PC-3 (cell line): ENCODE measurements around the gene FBN3. TPM values are rescaled to one million over a fixed set of nuclear protein-coding genes. Genes with fewer than 3 reads are reported as not detected.

ENCODE experiments used
- ATAC-seq: fragments of 200-7000 bp; cut with Tn5 transposase; 2 replicates; pipeline ENCODE4 v1.9.1; 2020; ENCODE audit warnings: mild to moderate bottlenecking, moderate library complexity
- BruUV-seq: library from RNA; stranded (reverse); fragments of 400-500 nt; replicated peaks from 2 replicates; lab custom pipeline; 2021; lab: Mats Ljungman, UMichigan
- CTCF ChIA-PET: fragments of 300-600 bp; sonication (Branson Sonifier 250); formaldehyde crosslinking; loops from one replicate; lab custom pipeline; 2022; ENCODE audit warnings: antibody characterized with exemption; lab: Charles Lee
- POLR2A ChIA-PET: fragments of 300-600 bp; sonication (Branson Sonifier 250); formaldehyde crosslinking; loops from one replicate; lab custom pipeline; 2022; ENCODE audit warnings: antibody characterized with exemption; ENCODE audit not compliant: unreplicated experiment; lab: Charles Lee
- DNase-seq: peaks from one replicate; pipeline ENCODE4 v3.0.0-alpha.2; 2015
- H2AFZ ChIP-seq: fragments of 300-600 bp; sonication (generic); 2 replicates; pipeline ENCODE4 v1.6.0; 2016; ENCODE audit warnings: antibody characterized with exemption, low read length
- H3F3A ChIP-seq: fragments of 300-600 bp; sonication (generic); one replicate; pipeline ENCODE4 v1.6.0; 2017; ENCODE audit warnings: antibody characterized with exemption, low read length, control low read depth, mild to moderate bottlenecking; ENCODE audit not compliant: unreplicated experiment
- H3K27ac ChIP-seq: fragments of 300-600 bp; sonication (generic); 2 replicates; pipeline ENCODE4 v1.5.1; 2016; ENCODE audit warnings: mild to moderate bottlenecking, low read length
- H3K27me3 ChIP-seq: fragments of 300-600 bp; sonication (generic); 2 replicates; pipeline ENCODE4 v1.6.1; 2016; ENCODE audit warnings: low read length, mixed read lengths
- H3K36me3 ChIP-seq: fragments of 300-600 bp; sonication (generic); 2 replicates; pipeline ENCODE4 v1.6.1; 2016; ENCODE audit warnings: low read depth, mixed run types, low read length, mixed read lengths
- H3K4me1 ChIP-seq: fragments of 300-600 bp; sonication (generic); 2 replicates; pipeline ENCODE4 v1.5.1; 2016; ENCODE audit warnings: low read length; ENCODE audit not compliant: insufficient read depth
- H3K4me2 ChIP-seq: fragments of 300-600 bp; sonication (generic); 2 replicates; pipeline ENCODE4 v1.6.0; 2016; ENCODE audit warnings: low read length
- H3K4me3 ChIP-seq: fragments of 300-600 bp; sonication (generic); 2 replicates; pipeline ENCODE4 v1.5.1; 2016; ENCODE audit warnings: mild to moderate bottlenecking, low read length, mixed read lengths
- H3K79me2 ChIP-seq: fragments of 300-600 bp; sonication (generic); 2 replicates; pipeline ENCODE4 v1.6.1; 2017; ENCODE audit warnings: low read length, mixed read lengths
- H3K9ac ChIP-seq: fragments of 300-600 bp; sonication (generic); 2 replicates; pipeline ENCODE4 v1.6.0; 2016; ENCODE audit warnings: mild to moderate bottlenecking, low read length
- H3K9me2 ChIP-seq: fragments of 300-600 bp; sonication (generic); replicated peaks from 2 replicates; pipeline ENCODE4 v1.6.1; 2016; ENCODE audit warnings: mixed run types, low read length, mixed read lengths
- H3K9me3 ChIP-seq: fragments of 300-600 bp; sonication (generic); 2 replicates; pipeline ENCODE4 v1.6.1; 2016; ENCODE audit warnings: low read length, mixed read lengths
- H4K20me1 ChIP-seq: fragments of 300-600 bp; sonication (generic); 2 replicates; pipeline ENCODE4 v1.6.1; 2016; ENCODE audit warnings: low read length, mixed read lengths
- EZH2 ChIP-seq: fragments of 300-600 bp; sonication (generic); IDR thresholded peaks from one replicate; pipeline ENCODE4 v1.6.1; 2017; ENCODE audit warnings: antibody characterized with exemption, mild to moderate bottlenecking, low read length; ENCODE audit not compliant: unreplicated experiment
- EZH2phosphoT487 ChIP-seq: fragments of 300-600 bp; sonication (generic); IDR thresholded peaks from 2 replicates; pipeline ENCODE4 v1.6.1; 2018; ENCODE audit warnings: mild to moderate bottlenecking, antibody characterized with exemption, low read length, borderline replicate concordance
- intact Hi-C: fragments of 100-400 bp; cut with micrococcal nuclease; formaldehyde crosslinking; loops from 2 replicates; pipeline ENCODE4 v1.9.0; 2023
- total RNA-seq: library from RNA; depleted of rRNA; stranded (reverse); fragments of >200 nt; gene quantifications from 2 replicates; pipeline ENCODE4 v1.2.3, GENCODE V29; 2014
- TF ChIP-seq, protein P1 (sequence below): fragments of 300-600 bp; sonication (generic); conservative IDR thresholded peaks from 2 replicates; pipeline ENCODE4 v1.5.1; 2017; ENCODE audit warnings: antibody characterized with exemption, low read depth, mild to moderate bottlenecking, low read length

The FBN3 gene
- total RNA-seq, 1 experiment from 2014 or later = under 0.01 TPM

DNA sequence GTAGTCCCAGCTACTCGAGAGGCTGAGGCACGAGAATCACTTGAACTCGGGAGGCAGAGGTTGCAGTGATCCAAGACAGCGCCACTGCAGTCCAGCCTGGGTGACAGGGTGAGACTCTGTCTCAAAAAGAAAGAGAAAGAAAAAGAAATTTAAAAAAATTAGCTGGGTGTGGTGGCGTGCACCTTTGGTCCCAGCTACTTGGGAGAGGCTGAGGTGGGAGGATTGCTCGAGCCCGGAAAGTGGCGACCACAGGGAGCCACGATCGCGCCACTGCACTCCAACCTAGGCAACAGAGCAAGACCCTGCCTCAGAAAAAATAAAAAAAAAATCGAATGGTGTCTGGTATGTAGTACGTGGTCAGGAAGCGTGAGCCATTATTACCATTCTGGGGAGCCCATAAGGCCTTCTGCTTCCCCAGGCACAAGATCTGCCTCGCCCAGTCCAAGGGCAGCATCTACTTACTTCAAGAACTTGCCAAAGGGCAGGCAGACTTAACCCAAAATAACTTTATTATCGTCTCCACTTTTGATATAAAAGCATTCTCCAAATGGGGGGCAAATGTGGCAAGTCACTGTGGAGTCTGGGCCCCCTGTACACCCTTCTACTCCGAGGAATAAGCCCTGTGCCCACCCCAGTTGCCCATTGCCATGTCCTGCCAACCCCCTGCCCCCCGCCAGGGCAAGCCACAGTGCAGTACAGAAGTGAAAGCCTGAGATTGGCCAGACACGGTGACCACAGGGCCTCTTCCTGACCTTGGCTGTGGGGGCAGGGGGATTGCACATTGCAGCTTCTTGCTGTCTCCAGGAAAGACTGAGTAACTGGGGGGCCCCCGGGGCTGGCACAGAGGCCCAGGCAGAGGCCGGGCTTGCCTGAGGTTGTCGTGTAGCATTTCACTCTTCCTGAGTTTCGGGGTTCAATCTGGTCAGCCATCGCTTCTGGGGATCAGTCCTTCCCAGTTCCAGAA is 84.2 kb downstream of the FBN3 start:
- H2AFZ ChIP-seq = no peak overlapping the region
- no peaks in the 10 kb centered on the region for H3F3A ChIP-seq
- H3K9ac ChIP-seq = no peak overlapping the region
- no peaks in the 10 kb centered on the region for H4K20me1 ChIP-seq
- no peaks in the 10 kb centered on the region for H3K9me3 ChIP-seq
- H3K27me3 ChIP-seq = no peaks in the 10 kb centered on the region
- H3K9me2 ChIP-seq = no peaks in the 10 kb centered on the region
- ChIA-PET CTCF (no interaction called here), POLR2A (no interaction called here)
- no TSS peak for BruUV-seq
- no peaks in the 10 kb centered on the region for H3K79me2 ChIP-seq
- no peak overlapping the region for H3K4me3 ChIP-seq
- no peak overlapping the region for H3K4me2 ChIP-seq
- no peak overlapping the region for H3K27ac ChIP-seq
- TF ChIP-seq EZH2phosphoT487 = no peak
- TF ChIP-seq, protein P1, sequence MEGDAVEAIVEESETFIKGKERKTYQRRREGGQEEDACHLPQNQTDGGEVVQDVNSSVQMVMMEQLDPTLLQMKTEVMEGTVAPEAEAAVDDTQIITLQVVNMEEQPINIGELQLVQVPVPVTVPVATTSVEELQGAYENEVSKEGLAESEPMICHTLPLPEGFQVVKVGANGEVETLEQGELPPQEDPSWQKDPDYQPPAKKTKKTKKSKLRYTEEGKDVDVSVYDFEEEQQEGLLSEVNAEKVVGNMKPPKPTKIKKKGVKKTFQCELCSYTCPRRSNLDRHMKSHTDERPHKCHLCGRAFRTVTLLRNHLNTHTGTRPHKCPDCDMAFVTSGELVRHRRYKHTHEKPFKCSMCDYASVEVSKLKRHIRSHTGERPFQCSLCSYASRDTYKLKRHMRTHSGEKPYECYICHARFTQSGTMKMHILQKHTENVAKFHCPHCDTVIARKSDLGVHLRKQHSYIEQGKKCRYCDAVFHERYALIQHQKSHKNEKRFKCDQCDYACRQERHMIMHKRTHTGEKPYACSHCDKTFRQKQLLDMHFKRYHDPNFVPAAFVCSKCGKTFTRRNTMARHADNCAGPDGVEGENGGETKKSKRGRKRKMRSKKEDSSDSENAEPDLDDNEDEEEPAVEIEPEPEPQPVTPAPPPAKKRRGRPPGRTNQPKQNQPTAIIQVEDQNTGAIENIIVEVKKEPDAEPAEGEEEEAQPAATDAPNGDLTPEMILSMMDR = no peak
- TF ChIP-seq EZH2 = no peak
- ATAC-seq (no peak), DNase-seq (no peak)
- H3K36me3 ChIP-seq = no peaks in the 10 kb centered on the region
- intact Hi-C loops = no loop called here
- H3K4me1 ChIP-seq = no peaks in the 10 kb centered on the region

DNA sequence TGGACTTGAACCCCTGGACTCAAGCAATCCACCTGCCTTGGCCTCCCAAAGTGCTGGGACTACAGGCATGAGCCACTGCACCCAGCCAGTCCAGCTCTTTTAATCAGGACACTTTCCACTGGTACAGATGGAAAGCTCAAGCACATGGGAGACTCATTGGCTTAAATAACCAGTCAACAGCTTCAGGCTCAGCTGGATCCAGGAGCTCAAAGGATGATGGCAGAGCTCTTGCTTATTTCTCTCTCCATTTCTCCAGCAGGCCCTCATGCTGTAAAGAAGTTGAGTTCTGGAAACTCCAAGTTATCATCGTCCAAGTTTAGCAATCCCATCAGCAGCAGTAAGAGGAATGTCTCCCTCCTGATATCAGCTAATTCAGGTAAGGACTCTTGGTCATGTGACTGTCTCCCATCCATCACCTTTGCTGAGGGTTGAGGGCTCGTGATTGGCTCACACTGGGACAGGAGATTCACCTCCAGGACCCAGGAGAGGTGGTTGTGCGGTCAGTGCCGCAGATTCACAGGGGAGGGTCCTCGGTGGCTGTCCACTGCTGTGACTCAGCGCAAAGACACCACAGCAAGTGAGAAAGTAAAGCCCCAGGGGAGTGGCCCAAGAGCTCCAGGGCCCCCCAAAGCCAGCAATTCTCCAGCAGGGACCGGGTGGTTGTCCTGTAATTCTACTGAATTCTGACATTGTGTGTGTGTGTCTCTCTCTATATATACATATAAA is 91.7 kb downstream of the FBN3 start:
- no peak for ATAC-seq
- CTCF ChIA-PET = interaction anchor here (0.7 kb wide), 1 partner anchor 55 kb away, joined by 3 read pairs; no protein-coding TSS in a partner anchor
- no peak overlapping the region for H2AFZ ChIP-seq

DNA sequence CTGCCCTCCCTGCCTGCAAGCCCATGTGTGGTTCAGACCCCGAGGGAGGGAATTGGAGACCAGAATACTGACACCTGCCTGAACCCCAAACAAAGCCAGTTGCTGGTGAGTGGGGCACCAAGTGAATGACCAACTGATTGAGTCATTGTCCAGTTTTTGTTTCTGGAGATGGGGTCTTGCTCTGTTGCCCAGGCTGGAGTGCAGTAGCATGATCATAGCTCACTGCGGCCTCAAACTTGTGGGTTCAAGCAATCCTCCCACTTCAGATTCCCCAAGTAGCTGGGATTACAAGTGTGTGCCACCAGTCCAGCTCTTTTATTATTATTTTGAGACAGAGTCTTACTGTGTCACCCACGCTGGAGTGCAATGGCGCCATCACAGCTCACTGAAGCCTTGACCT is 92.9 kb downstream of the FBN3 start:
- TF ChIP-seq, protein P1 = no peak
- TF ChIP-seq EZH2 = no peak
- no peak for TF ChIP-seq EZH2phosphoT487
- Histone ChIP-seq H3K36me3 (no peaks in the 10 kb centered on the region), H2AFZ (no peak overlapping the region), H3K4me2 (no peak overlapping the region), H3K9ac (no peak overlapping the region), H3K4me1 (no peaks in the 10 kb centered on the region), H3K27ac (no peak overlapping the region), H3K9me3 (no peaks in the 10 kb centered on the region), H3K27me3 (no peaks in the 10 kb centered on the region), H3F3A (no peaks in the 10 kb centered on the region), H3K79me2 (no peaks in the 10 kb centered on the region), H4K20me1 (no peaks in the 10 kb centered on the region), H3K9me2 (no peaks in the 10 kb centered on the region), H3K4me3 (no peak overlapping the region)
- ChIA-PET CTCF (no interaction called here), POLR2A (no interaction called here)
- no peak for ATAC-seq
- DNase-seq = no peak
- intact Hi-C loops = no loop called here
- no TSS peak for BruUV-seq

More for the DNA sequence above, 91.7 kb downstream of the FBN3 start:
- H3K27ac ChIP-seq = no peak overlapping the region
- intact Hi-C loops = no loop called here
- no TSS peak for BruUV-seq
- H3K36me3 ChIP-seq = no peaks in the 10 kb centered on the region
- no peak overlapping the region for H3K4me3 ChIP-seq
- no peak for DNase-seq
- POLR2A ChIA-PET = no interaction called here
- H3K4me1 ChIP-seq = no peaks in the 10 kb centered on the region
- H3K9me3 ChIP-seq = no peaks in the 10 kb centered on the region
- no peaks in the 10 kb centered on the region for H3K27me3 ChIP-seq
- H3K9me2 ChIP-seq = no peaks in the 10 kb centered on the region
- H3K9ac ChIP-seq = no peak overlapping the region
- no peaks in the 10 kb centered on the region for H3K79me2 ChIP-seq
- TF ChIP-seq EZH2phosphoT487 = no peak
- H4K20me1 ChIP-seq = no peaks in the 10 kb centered on the region
- no peaks in the 10 kb centered on the region for H3F3A ChIP-seq
- no peak overlapping the region for H3K4me2 ChIP-seq
